GM21390 (cell line): ENCODE data around the gene FLVCR1.

Experiments used
- ATAC-seq: cut with Tn5 transposase; IDR thresholded peaks from one replicate; pipeline ENCODE4 v1.9.1; 2021; ENCODE audit not compliant: unreplicated experiment

The FLVCR1 gene

GRCh38 chr1:212945056-212945455 lies 87.0 kb downstream of the FLVCR1 start:
- ATAC-seq: no peak

GRCh38 chr1:212945463-212946160 lies 87.5 kb downstream of the FLVCR1 start:
- no peak for ATAC-seq

DNA sequence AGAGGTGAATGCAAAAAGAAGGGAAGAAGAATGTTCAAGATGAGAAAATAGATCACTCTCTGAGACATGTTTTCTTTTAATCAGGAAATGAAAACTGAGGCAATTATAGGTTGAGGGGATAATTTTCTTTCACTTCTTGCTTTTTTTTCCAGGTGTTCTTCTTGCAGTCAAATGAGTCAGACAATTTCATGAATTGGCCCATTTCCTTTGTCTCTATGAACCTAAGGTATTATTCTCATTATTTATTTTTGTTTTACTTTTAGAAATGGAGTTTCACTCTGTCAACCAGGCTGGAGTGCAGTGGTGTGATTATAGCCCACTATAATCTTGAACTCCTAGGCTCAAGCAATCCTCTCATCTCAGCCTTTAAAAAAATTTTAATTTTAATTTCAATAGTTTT lies 88.8 kb downstream of the FLVCR1 start:
- no peak for ATAC-seq
